Right atrium auricular region (tissue), 2 donors: ENCODE measurements around the gene STX16. TPM values are rescaled to one million over a fixed set of nuclear protein-coding genes. Genes with fewer than 3 reads are reported as not detected.

Source experiments
- DNase-seq: peaks from one replicate; pipeline ENCODE4 v3.0.0-alpha.2; 2019; ENCODE audit warnings: low spot score
- H3K27ac ChIP-seq, 2 donors: fragments of 200-600 bp; sonication (generic); 1 replicate in 1 of 2; 2 replicates in 1 of 2; pipeline ENCODE4 v1.5.1; 2016 to 2019
- H3K27me3 ChIP-seq, 2 donors: fragments of 200-600 bp; sonication (generic); one replicate each; pipeline versions ENCODE4 v1.5.1 to v1.6.0; 2017 to 2019
- H3K36me3 ChIP-seq: fragments of 200-600 bp; sonication (generic); one replicate; pipeline ENCODE4 v1.5.1; 2016
- H3K4me1 ChIP-seq, 2 donors: fragments of 200-600 bp; sonication (generic); one replicate each; pipeline versions ENCODE4 v1.5.1 to v1.6.0; 2017 to 2019
- H3K4me3 ChIP-seq, 2 donors: fragments of 200-600 bp; sonication (generic); 1 replicate in 1 of 2; 2 replicates in 1 of 2; pipeline ENCODE4 v1.5.1; 2017 to 2019; ENCODE audit warnings: mild to moderate bottlenecking in 1 of 2, moderate library complexity in 1 of 2
- H3K9me3 ChIP-seq, 2 donors: fragments of 200-600 bp; sonication (generic); one replicate each; pipeline ENCODE4 v1.5.1; 2019
- total RNA-seq, 2 donors: library from RNA; depleted of rRNA; stranded (reverse); fragments of >200 nt; gene quantifications; one replicate each; pipeline ENCODE4 v1.1.0, GENCODE V29; 2016
- TF ChIP-seq, protein P1 (sequence below), 2 donors: fragments of 200-600 bp; sonication (generic); IDR thresholded peaks; one replicate each; pipeline ENCODE4 v1.5.1; 2019; ENCODE audit warnings: antibody characterized with exemption in 2 of 2

The STX16 gene
- total RNA-seq, 2 donors from 2014 or later = 20.9 to 26.1 TPM

GRCh38 chr20:58633161-58634053 is 17.7 kb upstream of the STX16 start:
- no peak for DNase-seq
- H3K9me3 ChIP-seq = no peaks in the 10 kb centered on the region

DNA sequence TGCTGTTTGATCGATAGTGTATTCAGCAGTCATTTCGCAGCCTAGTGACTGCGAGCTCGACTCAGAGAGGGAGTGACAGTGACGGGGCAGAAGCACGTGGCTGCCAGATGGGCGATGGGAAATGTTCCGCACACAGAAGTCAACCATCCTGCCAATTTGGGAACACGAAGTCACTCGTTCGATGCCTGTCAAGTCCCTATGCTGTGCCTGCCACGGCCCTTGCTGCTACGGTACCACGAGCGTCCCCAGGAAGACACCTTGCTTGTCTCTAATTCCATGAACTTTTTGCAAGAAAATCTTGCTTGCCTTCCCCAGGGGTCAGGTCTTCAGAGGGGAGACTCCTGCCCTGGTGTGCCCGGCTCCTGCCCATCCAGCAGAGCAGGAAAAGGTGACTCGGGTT is 17.0 kb upstream of the STX16 start:
- no peaks in the 10 kb centered on the region for H3K36me3 ChIP-seq
- H3K27me3 ChIP-seq = no peaks in the 10 kb centered on the region
- H3K4me1 ChIP-seq = no peaks in the 10 kb centered on the region
- TF ChIP-seq, protein P1, sequence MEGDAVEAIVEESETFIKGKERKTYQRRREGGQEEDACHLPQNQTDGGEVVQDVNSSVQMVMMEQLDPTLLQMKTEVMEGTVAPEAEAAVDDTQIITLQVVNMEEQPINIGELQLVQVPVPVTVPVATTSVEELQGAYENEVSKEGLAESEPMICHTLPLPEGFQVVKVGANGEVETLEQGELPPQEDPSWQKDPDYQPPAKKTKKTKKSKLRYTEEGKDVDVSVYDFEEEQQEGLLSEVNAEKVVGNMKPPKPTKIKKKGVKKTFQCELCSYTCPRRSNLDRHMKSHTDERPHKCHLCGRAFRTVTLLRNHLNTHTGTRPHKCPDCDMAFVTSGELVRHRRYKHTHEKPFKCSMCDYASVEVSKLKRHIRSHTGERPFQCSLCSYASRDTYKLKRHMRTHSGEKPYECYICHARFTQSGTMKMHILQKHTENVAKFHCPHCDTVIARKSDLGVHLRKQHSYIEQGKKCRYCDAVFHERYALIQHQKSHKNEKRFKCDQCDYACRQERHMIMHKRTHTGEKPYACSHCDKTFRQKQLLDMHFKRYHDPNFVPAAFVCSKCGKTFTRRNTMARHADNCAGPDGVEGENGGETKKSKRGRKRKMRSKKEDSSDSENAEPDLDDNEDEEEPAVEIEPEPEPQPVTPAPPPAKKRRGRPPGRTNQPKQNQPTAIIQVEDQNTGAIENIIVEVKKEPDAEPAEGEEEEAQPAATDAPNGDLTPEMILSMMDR (IDR thresholded peaks at IDR 0.05) = no peak
- no peaks in the 10 kb centered on the region for H3K9me3 ChIP-seq
- no peak overlapping the region for H3K27ac ChIP-seq
- no peak for DNase-seq
- H3K4me3 ChIP-seq = no peak overlapping the region

More at GRCh38 chr20:58633161-58634053, 17.7 kb upstream of the STX16 start:
- no peaks in the 10 kb centered on the region for H3K36me3 ChIP-seq
- H3K4me3 ChIP-seq = no peak overlapping the region
- TF ChIP-seq, protein P1 (IDR thresholded peaks at IDR 0.05) = no peak
- no peaks in the 10 kb centered on the region for H3K27me3 ChIP-seq
- no peak overlapping the region for H3K27ac ChIP-seq
- H3K4me1 ChIP-seq = no peaks in the 10 kb centered on the region

DNA sequence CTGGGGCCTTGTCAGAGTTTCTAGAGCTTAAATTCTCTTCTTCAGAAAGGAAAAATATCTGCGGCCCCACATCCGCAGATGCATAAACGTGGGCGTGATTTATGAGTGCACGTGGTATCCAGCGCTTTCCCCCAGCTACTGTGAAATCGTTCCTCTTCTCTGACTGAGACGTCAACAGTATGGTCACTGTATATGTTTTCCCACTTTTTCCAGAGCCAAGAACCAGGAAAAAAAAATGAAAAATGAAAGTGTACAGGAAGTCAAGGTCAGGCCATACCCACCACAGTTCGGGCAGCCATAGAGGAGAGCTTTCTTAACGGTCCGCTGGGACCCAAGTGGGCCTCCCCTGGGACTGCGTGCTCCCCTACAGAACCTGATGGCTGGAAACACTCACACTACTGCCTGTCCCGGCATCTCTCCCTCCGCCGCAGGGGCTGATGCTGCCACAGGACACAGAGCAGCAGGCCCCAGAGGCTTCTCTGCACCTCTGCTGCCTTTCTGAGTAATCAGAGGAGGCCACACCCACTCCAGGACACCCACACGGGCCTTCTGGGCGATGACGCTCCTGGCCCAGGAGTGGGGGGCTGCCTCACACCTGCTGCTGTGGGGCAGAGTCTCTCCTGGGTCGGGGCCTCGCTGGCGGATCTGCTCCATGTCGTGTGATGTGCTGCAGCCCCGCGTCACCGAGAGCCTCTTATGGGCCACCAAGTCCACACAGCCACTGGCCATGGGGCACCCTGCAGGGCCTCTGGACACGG is 16.4 kb upstream of the STX16 start:
- Histone ChIP-seq H3K36me3 (no peaks in the 10 kb centered on the region), H3K9me3 (no peaks in the 10 kb centered on the region), H3K27me3 (no peaks in the 10 kb centered on the region), H3K4me1 (no peaks in the 10 kb centered on the region), H3K27ac (no peak overlapping the region), H3K4me3 (no peak overlapping the region)
- DNase-seq = no peak
- TF ChIP-seq, protein P1 (IDR thresholded peaks at IDR 0.05) = no peak

DNA sequence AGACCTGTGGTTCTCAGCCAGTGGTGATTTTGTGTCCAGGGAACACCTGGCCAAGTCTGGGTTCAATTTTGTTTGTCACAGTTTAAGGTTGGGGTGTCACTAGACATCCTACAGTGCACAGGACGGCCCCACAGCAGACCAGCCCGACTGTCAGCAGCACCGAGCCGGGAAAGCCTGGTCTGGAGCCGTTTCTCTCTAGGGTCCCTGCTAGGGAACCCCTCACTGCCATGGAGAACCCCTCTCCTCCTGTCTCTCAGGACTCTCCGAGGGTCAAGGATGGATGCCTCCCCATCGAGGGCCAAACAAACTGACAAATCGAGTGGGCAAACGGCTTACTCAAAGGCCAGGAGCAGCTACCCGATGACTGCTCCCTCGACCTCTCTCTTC is 15.8 kb upstream of the STX16 start:
- H3K27me3 ChIP-seq = no peaks in the 10 kb centered on the region
- DNase-seq = no peak
- no peaks in the 10 kb centered on the region for H3K9me3 ChIP-seq
- no peak overlapping the region for H3K4me3 ChIP-seq
- H3K4me1 ChIP-seq = no peaks in the 10 kb centered on the region
- TF ChIP-seq, protein P1 (IDR thresholded peaks at IDR 0.05) = no peak
- H3K27ac ChIP-seq = no peak overlapping the region
- no peaks in the 10 kb centered on the region for H3K36me3 ChIP-seq

DNA sequence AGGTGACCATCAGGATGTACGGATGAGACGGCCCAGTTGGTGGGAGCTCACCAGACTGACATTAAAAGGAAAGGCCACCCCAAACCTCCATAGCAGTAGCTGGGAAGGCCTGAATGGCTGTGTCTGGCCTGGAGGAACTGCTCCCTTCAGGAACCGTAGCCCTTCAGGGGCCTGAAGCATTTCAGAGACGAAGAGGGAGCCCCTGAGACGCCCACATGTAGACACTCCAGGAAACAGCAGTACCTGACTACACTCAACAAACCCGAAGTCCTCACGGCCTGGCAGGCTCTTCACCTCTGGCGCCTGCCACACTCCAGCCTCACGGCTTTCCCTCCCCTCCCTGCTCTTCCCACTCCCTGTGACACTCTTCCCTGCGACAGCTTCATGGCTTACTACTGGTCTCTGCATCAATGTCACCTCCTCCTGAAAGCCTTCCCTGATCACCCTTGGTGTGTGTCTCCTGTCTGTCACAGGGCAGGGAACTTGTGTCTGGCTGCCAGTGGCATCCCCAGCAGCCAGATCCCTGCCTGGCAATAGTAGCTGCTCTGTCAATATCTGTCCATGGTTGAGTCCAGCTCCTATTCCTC is 14.6 kb upstream of the STX16 start:
- no peak for DNase-seq
- no peaks in the 10 kb centered on the region for H3K9me3 ChIP-seq
- no peaks in the 10 kb centered on the region for H3K27me3 ChIP-seq
- H3K4me1 ChIP-seq = no peaks in the 10 kb centered on the region
- no peak overlapping the region for H3K27ac ChIP-seq
- TF ChIP-seq, protein P1 (IDR thresholded peaks at IDR 0.05) = no peak
- no peaks in the 10 kb centered on the region for H3K36me3 ChIP-seq
- H3K4me3 ChIP-seq = no peak overlapping the region
